Transverse colon (tissue), 4 donors: Measurements from ENCODE around the gene TRPT1. TPM values are rescaled to one million over a fixed set of nuclear protein-coding genes. Genes with fewer than 3 reads are reported as not detected.

ENCODE experiments used
- DNase-seq: peaks from one replicate; pipeline ENCODE4 v3.0.0-alpha.2; 2019
- H3K27ac ChIP-seq, 4 donors: fragments of 200-600 bp; sonication (generic); 2 replicates each; pipeline ENCODE4 v1.5.1; 2016 to 2018; ENCODE audit warnings: inconsistent platforms in 4 of 4
- H3K27me3 ChIP-seq: fragments of 200-600 bp; sonication (generic); 2 replicates; pipeline ENCODE4 v1.5.1; 2017; ENCODE audit warnings: inconsistent platforms
- H3K36me3 ChIP-seq, 4 donors: fragments of 200-600 bp; sonication (generic); 2 replicates each; pipeline ENCODE4 v1.5.1; 2017 to 2019; ENCODE audit warnings: inconsistent platforms in 4 of 4
- H3K4me1 ChIP-seq, 4 donors: fragments of 200-600 bp; sonication (generic); 2 replicates each; pipeline ENCODE4 v1.5.1; 2017 to 2020; ENCODE audit warnings: inconsistent platforms in 4 of 4
- H3K4me3 ChIP-seq, 4 donors: fragments of 200-600 bp; sonication (generic); 1 replicate in 1 of 4; 2 replicates in 3 of 4; pipeline versions ENCODE4 v1.5.1 to v1.6.1; 2017 to 2019; ENCODE audit warnings: inconsistent platforms in 4 of 4
- H3K9me3 ChIP-seq, 2 donors: fragments of 200-600 bp; sonication (generic); 2 replicates each; pipeline ENCODE4 v1.5.1; 2017 to 2019; ENCODE audit warnings: inconsistent platforms in 2 of 2
- EP300 ChIP-seq: sonication (generic); formaldehyde crosslinking; IDR thresholded peaks from one replicate; pipeline ENCODE4 v1.6.1; 2017; ENCODE audit warnings: antibody characterized with exemption, low read depth
- POLR2A ChIP-seq: fragments of 450-650 bp; IDR thresholded peaks from one replicate; pipeline ENCODE4 v1.6.1; 2016; ENCODE audit warnings: antibody characterized with exemption, mild to moderate bottlenecking, moderate library complexity
- POLR2AphosphoS5 ChIP-seq, 3 donors: sonication (generic); formaldehyde crosslinking; IDR thresholded peaks; one replicate each; pipeline ENCODE4 v1.6.1; 2016; ENCODE audit warnings: antibody characterized with exemption in 3 of 3
- WGBS, 2 donors: methylation state at CpG; one replicate each; pipeline ENCODE4 v1.1.5; 2018; ENCODE audit warnings: low coverage in 1 of 2; 5-methylcytosine and 5-hydroxymethylcytosine counted together
- in situ Hi-C, 4 donors: fragments of 200-750 bp; cut with MboI; loops; one replicate each; pipeline versions ENCODE4 v1.15.0 to v1.15.1; 2017; ENCODE audit warnings: low sequenced_read_pairs in 3 of 4, low pct_ligation_motif_present in 1 of 4, low pct_unique_long_range_greater_than_20kb in 1 of 4
- intact Hi-C: fragments of 100-400 bp; cut with DNase I; formaldehyde crosslinking; loops from one replicate; pipeline ENCODE4 v1.15.1; 2023; ENCODE audit warnings: low total_unique reads
- total RNA-seq, 4 donors: library from RNA; depleted of rRNA; stranded (reverse); fragments of >200 nt; gene quantifications; one replicate each; pipeline ENCODE4 v1.1.0, GENCODE V29; 2016
- TF ChIP-seq, protein P1 (sequence below), 5 experiments: fragments of 200-600 bp in 3 of 5; fragments of 450-650 bp in 2 of 5; sonication (generic) in 3 of 5; IDR thresholded peaks; 1 replicate in 2 of 5; 2 replicates in 3 of 5; pipeline ENCODE4 v1.5.1; 2016 to 2017; ENCODE audit warnings: antibody characterized with exemption in 5 of 5, inconsistent platforms in 3 of 5, mild to moderate bottlenecking in 2 of 5, moderate library complexity in 1 of 5

TRPT1 gene
- total RNA-seq, 4 donors from 2014 or later: 82.4 to 113 (median 99.1) TPM

DNA sequence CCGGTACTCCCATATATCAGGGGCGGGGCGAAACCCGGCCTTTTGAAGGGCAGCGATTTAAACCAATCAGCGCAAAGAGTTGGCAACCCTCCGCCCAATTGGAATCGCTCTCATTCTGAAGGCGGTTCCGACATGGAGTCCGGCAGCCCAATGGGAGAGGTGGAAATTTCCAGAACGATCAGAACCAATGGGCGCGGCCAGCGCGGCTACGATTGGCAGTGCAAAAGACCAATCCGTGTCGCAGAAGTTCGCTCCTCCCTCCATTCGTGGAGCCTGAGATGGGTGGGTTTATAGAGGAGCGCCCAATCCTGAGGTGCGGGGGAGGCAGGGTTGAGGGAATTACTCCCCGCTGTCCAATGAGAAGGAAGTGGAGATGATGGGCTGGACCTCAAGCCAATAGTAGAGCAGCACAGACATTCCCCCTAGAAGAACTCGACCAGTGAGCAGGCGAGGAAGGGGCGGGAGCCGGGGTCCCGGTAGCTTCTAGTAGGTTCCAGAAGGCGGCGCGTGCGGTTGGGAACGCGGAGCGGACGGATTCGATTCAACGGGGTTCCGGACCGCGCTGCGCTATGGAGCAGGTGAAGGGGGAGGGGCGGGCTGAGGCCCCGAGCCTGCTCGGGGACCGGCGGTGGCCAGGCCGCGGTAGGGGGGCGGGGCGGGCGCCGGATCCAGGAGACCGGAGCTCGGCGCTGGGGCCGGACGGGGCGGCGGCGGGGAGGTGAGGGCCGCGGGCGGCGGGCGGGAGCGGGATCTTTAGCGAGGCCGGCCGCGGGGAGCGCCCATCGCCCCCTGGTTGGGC, 40.1 kb downstream of the TRPT1 start, which contains the start of gene STIP1:
Gene STIP1, plus strand, starts transcription at position 479 of the 799 bp plus-strand sequence. Its CDS starts 91 bp downstream, at position 570.
- intact Hi-C loops (no loop called here), in situ Hi-C loops (no loop called here)
- H3K4me3 ChIP-seq: peak within 1 kb of the TSS; percentile 55 to 97 (median 62)
- DNase-seq: peak; percentile 99
- 1% methylated on average over 58 of the region's 74 CpGs; no CpG with 5 or more reads in 1 of the 2 donors for WGBS, 2 donors
- TF ChIP-seq POLR2A (no peak), POLR2AphosphoS5 (IDR thresholded peaks at IDR 0.05) (peak; percentile 87 to 97 (median 94)), EP300 (no peak)
- TF ChIP-seq, protein P1, sequence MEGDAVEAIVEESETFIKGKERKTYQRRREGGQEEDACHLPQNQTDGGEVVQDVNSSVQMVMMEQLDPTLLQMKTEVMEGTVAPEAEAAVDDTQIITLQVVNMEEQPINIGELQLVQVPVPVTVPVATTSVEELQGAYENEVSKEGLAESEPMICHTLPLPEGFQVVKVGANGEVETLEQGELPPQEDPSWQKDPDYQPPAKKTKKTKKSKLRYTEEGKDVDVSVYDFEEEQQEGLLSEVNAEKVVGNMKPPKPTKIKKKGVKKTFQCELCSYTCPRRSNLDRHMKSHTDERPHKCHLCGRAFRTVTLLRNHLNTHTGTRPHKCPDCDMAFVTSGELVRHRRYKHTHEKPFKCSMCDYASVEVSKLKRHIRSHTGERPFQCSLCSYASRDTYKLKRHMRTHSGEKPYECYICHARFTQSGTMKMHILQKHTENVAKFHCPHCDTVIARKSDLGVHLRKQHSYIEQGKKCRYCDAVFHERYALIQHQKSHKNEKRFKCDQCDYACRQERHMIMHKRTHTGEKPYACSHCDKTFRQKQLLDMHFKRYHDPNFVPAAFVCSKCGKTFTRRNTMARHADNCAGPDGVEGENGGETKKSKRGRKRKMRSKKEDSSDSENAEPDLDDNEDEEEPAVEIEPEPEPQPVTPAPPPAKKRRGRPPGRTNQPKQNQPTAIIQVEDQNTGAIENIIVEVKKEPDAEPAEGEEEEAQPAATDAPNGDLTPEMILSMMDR (IDR thresholded peaks at IDR 0.05): peak in 4 of 5 experiments; percentile 22 to 49 (median 40)
- no peaks in the 10 kb centered on the region for H3K9me3 ChIP-seq
- peak within 1 kb of the TSS; percentile 93 to 99 (median 95) for H3K27ac ChIP-seq
- H3K36me3 ChIP-seq: no peaks in the 10 kb centered on the region
- peaks cover 27 to 36% (median 31%) of the 10 kb centered on the region in 4 donors for H3K4me1 ChIP-seq
- no peaks in the 10 kb centered on the region for H3K27me3 ChIP-seq

DNA sequence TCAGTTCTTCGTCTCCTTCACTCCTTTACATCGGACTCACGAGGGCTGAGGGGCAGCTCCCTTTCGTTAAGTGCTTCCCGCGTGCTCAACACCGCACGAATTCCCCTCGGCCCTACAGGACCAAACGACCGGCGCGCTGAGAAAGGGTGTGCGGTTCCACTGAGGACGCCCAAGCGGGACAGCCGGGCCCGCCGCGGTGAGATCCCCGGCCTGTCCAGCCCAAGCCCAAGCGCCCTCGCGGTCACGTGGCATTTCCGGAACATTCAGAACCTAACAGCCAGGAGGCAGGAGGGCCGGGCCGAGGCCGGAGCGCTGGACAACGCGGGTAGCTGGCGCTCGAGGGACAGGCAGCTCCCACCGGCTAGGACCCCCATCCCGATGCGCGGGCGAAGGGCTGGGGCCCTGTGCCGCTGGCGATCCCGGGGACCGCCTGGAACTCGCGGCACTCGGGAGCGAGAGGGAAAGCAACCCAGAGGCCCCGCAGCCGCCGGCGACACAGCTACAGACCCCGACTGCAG, 40.8 kb downstream of the TRPT1 start:
- intact Hi-C loops (no loop called here), in situ Hi-C loops (no loop called here)
- H3K9me3 ChIP-seq: no peaks in the 10 kb centered on the region
- H3K27ac ChIP-seq: peak overlapping the region; percentile 93 to 99 (median 95)
- peaks cover 29 to 40% (median 34%) of the 10 kb centered on the region in 4 donors for H3K4me1 ChIP-seq
- WGBS, 2 donors: 0% methylated on average over 34 of the region's 52 CpGs; no CpG with 5 or more reads in 1 of the 2 donors
- peak overlapping the region; percentile 55 to 90 (median 62) for H3K4me3 ChIP-seq
- H3K27me3 ChIP-seq: no peaks in the 10 kb centered on the region
- peak; percentile 90 for DNase-seq
- no peaks in the 10 kb centered on the region for H3K36me3 ChIP-seq
- TF ChIP-seq POLR2A: peak; percentile 98
- TF ChIP-seq POLR2AphosphoS5 (IDR thresholded peaks at IDR 0.05): peak; percentile 98 to 99 (median 98)
- TF ChIP-seq, protein P1 (IDR thresholded peaks at IDR 0.05): peak; percentile 41 to 89 (median 55)
- peak; percentile 27 for TF ChIP-seq EP300

DNA sequence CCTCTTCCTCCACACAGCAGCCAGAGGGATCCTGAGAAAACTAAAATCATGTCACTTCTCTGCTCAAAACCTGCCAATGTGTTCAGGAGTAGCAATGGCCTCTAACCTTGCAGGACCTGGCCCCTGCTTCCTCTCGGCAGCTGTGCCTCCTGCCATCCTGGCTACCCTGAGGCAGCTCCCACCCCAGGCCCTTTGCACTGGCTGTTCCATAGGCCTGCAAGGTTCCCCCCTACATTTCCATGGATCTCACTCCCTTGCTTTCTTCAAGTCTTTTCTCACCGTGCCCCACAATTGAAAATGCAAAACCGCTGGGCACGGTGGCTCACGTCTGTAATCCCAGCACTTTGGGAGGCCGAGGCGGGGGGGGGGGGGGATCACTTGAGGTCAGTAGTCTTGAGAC, 42.1 kb downstream of the TRPT1 start:
- Histone ChIP-seq H3K27ac (peak overlapping the region; percentile 93 to 99 (median 95)), H3K36me3 (no peaks in the 10 kb centered on the region), H3K27me3 (no peaks in the 10 kb centered on the region), H3K9me3 (no peaks in the 10 kb centered on the region), H3K4me3 (no peak overlapping the region), H3K4me1 (peaks cover 24 to 37% (median 30%) of the 10 kb centered on the region in 4 donors)
- in situ Hi-C loops (no loop called here), intact Hi-C loops (no loop called here)
- no peak for DNase-seq
- WGBS, 2 donors: 92 to 95% methylated on average over 3 to 7 of the region's 7 CpGs
- TF ChIP-seq, protein P1 (IDR thresholded peaks at IDR 0.05): no peak
- no peak for TF ChIP-seq POLR2AphosphoS5 (IDR thresholded peaks at IDR 0.05)
- TF ChIP-seq EP300: no peak
- TF ChIP-seq POLR2A: no peak
